GM12864 (cell line): ENCODE data around the gene LDLRAD1.
A peak's percentile ranks its signal among the peaks of the same experiment; 100 is the strongest.

Experiments
- DNase-seq: peaks from one replicate; pipeline ENCODE4 v3.0.0-alpha.2; 2011; ENCODE audit warnings: low read depth
- H3K4me3 ChIP-seq: 2 replicates; pipeline ENCODE4 v1.5.1; 2011; ENCODE audit warnings: mild to moderate bottlenecking, low read depth, low read length, control low read depth
- CTCF ChIP-seq: IDR thresholded peaks from 2 replicates; pipeline ENCODE4 v1.5.1; 2011; ENCODE audit warnings: low read depth, mild to moderate bottlenecking, moderate library complexity, low read length, control low read depth, inconsistent platforms; ENCODE audit errors: missing control alignments

Gene LDLRAD1

GRCh38 chr1:53964109-53964508 lies 53.9 kb downstream of the LDLRAD1 start:
- H3K4me3 ChIP-seq, result no peak overlapping the region
- DNase-seq, result no peak
- no peak for TF ChIP-seq CTCF

GRCh38 chr1:53963460-53963859 lies 54.5 kb downstream of the LDLRAD1 start:
- H3K4me3 ChIP-seq, result no peak overlapping the region
- TF ChIP-seq CTCF, result no peak
- DNase-seq, result no peak

GRCh38 chr1:53962395-53962794 lies 55.6 kb downstream of the LDLRAD1 start:
- no peak for DNase-seq
- no peak overlapping the region for H3K4me3 ChIP-seq
- TF ChIP-seq CTCF, result no peak

- peak; percentile 55 for TF ChIP-seq CTCF
- no peak overlapping the region for H3K4me3 ChIP-seq
- DNase-seq, result no peak
Observed at GRCh38 chr1:53959664-53960250, 58.2 kb downstream of the LDLRAD1 start.
